GM19043 (cell line): ENCODE results near the gene WRNIP1.

Source experiments
- ATAC-seq: cut with Tn5 transposase; IDR thresholded peaks from one replicate; pipeline ENCODE4 v1.9.1; 2021; ENCODE audit warnings: low read depth; ENCODE audit not compliant: unreplicated experiment

Gene WRNIP1

GRCh38 chr6:2830183-2830582, 65.0 kb downstream of the WRNIP1 start:
- ATAC-seq: no peak

GRCh38 chr6:2831392-2831791, 66.2 kb downstream of the WRNIP1 start:
- ATAC-seq: no peak

- ATAC-seq: no peak
Measured at GRCh38 chr6:2834262-2834661, 69.1 kb downstream of the WRNIP1 start.
